GM21390 (cell line): ENCODE results near the gene ARHGEF39.

Source experiments
- ATAC-seq: cut with Tn5 transposase; IDR thresholded peaks from one replicate; pipeline ENCODE4 v1.9.1; 2021; ENCODE audit not compliant: unreplicated experiment

The ARHGEF39 gene

GRCh38 chr9:35679091-35679490 lies 14.1 kb upstream of the ARHGEF39 start:
- no peak for ATAC-seq

GRCh38 chr9:35675732-35676392 lies 10.9 kb upstream of the ARHGEF39 start:
- ATAC-seq = no peak

- ATAC-seq = no peak
Measured at GRCh38 chr9:35675204-35675603, 10.2 kb upstream of the ARHGEF39 start.

- no peak for ATAC-seq
Measured at GRCh38 chr9:35674025-35674361, 9.0 kb upstream of the ARHGEF39 start.

- ATAC-seq = no peak
Measured at GRCh38 chr9:35673132-35674024, 8.4 kb upstream of the ARHGEF39 start, which contains the start of gene CA9. Gene CA9, plus strand, starts transcription at chr9:35673928. Its CDS starts 32 bp downstream, at chr9:35673960.

- no peak for ATAC-seq
Measured at GRCh38 chr9:35669331-35670145, 4.5 kb upstream of the ARHGEF39 start.

GRCh38 chr9:35667939-35668338 lies 2.9 kb upstream of the ARHGEF39 start:
- ATAC-seq = no peak

GRCh38 chr9:35666549-35666948 lies 1.6 kb upstream of the ARHGEF39 start:
- ATAC-seq = no peak

GRCh38 chr9:35666045-35666444 lies 1.1 kb upstream of the ARHGEF39 start:
- no peak for ATAC-seq

- ATAC-seq = no peak
Measured at GRCh38 chr9:35665471-35665818, 450 bp upstream of the ARHGEF39 start.

- no peak for ATAC-seq
Measured at GRCh38 chr9:35662437-35662836, 2.6 kb downstream of the ARHGEF39 start.

- no peak for ATAC-seq
Measured at GRCh38 chr9:35661756-35662350, 3.1 kb downstream of the ARHGEF39 start.

GRCh38 chr9:35660966-35661415 lies 4.0 kb downstream of the ARHGEF39 start:
- no peak for ATAC-seq

GRCh38 chr9:35659340-35659739 lies 5.7 kb downstream of the ARHGEF39 start:
- no peak for ATAC-seq

GRCh38 chr9:35658968-35659220 lies 6.1 kb downstream of the ARHGEF39 start:
- no peak for ATAC-seq

- peak; percentile 57 for ATAC-seq
Measured at GRCh38 chr9:35658137-35658967, 6.6 kb downstream of the ARHGEF39 start, which contains the start of gene CCDC107. Gene CCDC107, plus strand, starts transcription at chr9:35658292. Its CDS starts 88 bp downstream, at chr9:35658380.

GRCh38 chr9:35657546-35658136 lies 7.4 kb downstream of the ARHGEF39 start, which contains the start of gene RMRP:
Gene RMRP, minus strand, starts transcription at chr9:35658019.
- peak; percentile 84 for ATAC-seq

GRCh38 chr9:35656831-35657545 lies 8.0 kb downstream of the ARHGEF39 start:
- ATAC-seq = no peak

- no peak for ATAC-seq
Measured at GRCh38 chr9:35656348-35656747, 8.6 kb downstream of the ARHGEF39 start.
